ENCODE data around the gene DAP. TPM values are rescaled to one million over a fixed set of nuclear protein-coding genes. Genes with fewer than 3 reads are reported as not detected.
"Not testable (repeated sequence)": the region's sequence is repeated elsewhere in the genome, so short reads cannot be mapped to it uniquely, and the experiment has no call there.

Gene DAP
- total and polyA plus RNA-seq, 12 donors = 14.2 to 52.5 (median 28.0) TPM

DNA sequence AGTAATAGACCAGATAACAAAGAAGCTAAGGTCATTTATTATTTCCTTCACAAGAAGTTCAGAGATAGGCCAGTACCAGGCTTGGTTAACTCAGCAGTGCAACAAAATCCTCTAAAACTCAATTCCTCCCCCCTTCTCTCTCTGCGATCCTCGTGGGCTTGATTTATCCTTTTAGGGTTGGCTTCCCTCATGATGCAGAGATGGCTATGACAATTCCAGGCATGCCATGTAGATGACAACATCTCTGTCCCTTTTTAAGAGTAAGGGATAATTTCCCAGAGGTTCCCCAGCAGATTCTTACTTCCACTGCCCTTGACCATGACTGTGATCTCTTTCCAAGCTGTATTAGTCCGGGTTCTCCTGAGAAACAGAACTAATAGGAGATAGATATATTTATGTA lies 28.7 kb upstream of the DAP start:
- no peak for TF ChIP-seq CTCF (IDR thresholded peaks at IDR 0.05)
- DNase-seq (no peak), ATAC-seq (peak in 2 of 8 donors; percentile 28 to 49)
- no peak overlapping the region for H3K27ac ChIP-seq
- H3K27me3 ChIP-seq = no peaks in the 10 kb centered on the region
- WGBS, 2 donors = 49 to 54% methylated on average over 3 of the region's 3 CpGs
- intact Hi-C loops (cut with DNase I) = no loop called here
- no peaks in the 10 kb centered on the region for H3K9me3 ChIP-seq
- peaks cover 0 to 19% (median 3%) of the 10 kb centered on the region in 9 donors for H3K4me1 ChIP-seq
- H3K36me3 ChIP-seq = no peaks in the 10 kb centered on the region
- H3K4me3 ChIP-seq = no peak overlapping the region

GRCh38 chr5:10789021-10789420 lies 28.0 kb upstream of the DAP start:
- DNase-seq (peak in 1 of 2 donors; percentile 11), ATAC-seq (peak in 4 of 8 donors; percentile 38 to 69 (median 68))
- Histone ChIP-seq H3K4me1 (peaks cover 0 to 19% (median 3%) of the 10 kb centered on the region in 9 donors), H3K27ac (no peak overlapping the region), H3K27me3 (no peaks in the 10 kb centered on the region), H3K9me3 (no peaks in the 10 kb centered on the region), H3K36me3 (no peaks in the 10 kb centered on the region), H3K4me3 (no peak overlapping the region)
- intact Hi-C loops (cut with DNase I) = no loop called here
- WGBS, 2 donors = 34 to 50% methylated on average over 3 of the region's 3 CpGs
- no peak for TF ChIP-seq CTCF (IDR thresholded peaks at IDR 0.05)

DNA sequence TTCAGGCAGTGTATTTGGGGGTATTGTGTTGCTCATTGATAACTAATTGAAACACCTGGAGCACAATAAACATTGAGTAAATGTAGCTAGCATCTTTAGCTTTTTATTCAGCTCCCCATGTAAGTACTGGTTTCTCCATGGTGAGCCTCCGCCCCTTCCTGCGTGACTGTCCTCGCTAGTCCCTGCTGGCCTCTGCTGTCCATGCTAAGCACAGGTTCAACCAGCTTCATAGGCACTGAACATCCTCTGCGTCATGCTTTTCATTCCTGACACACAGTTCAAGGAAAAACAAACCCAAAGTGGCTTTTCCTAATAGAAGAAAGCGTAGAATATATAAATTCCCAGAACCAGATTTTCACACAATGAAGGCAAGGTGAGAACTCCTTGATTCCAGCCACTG lies 27.3 kb upstream of the DAP start:
- 93 to 94% methylated on average over 5 of the region's 5 CpGs for WGBS, 2 donors
- Histone ChIP-seq H3K27ac (no peak overlapping the region), H3K27me3 (no peaks in the 10 kb centered on the region), H3K4me3 (no peak overlapping the region), H3K9me3 (no peaks in the 10 kb centered on the region), H3K36me3 (no peaks in the 10 kb centered on the region), H3K4me1 (peaks cover 0 to 19% (median 3%) of the 10 kb centered on the region in 9 donors)
- ATAC-seq (no peak), DNase-seq (no peak)
- intact Hi-C loops (cut with DNase I) = no loop called here
- TF ChIP-seq CTCF (IDR thresholded peaks at IDR 0.05) = no peak

DNA sequence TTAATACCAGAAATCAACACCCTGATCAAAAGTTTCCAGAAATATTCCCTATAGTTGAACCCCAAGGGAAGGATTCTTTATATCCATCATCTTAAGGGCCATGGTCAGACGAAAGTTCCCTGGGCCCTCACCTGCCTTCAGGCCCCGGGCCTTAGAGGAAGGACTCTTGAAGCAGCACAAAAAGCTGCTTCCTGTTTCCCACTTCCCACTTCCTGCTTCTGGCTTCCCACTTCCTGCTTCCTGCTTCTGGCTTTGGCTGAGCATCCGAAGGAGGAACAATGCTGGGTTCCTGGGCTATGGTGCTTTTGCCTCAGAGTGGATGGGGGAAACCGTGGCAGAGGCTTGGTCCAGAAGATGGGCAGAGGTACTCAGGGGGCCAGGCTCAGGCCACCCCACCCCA lies 25.8 kb upstream of the DAP start:
- intact Hi-C loops (cut with DNase I) = no loop called here
- Histone ChIP-seq H3K27me3 (no peaks in the 10 kb centered on the region), H3K4me1 (peaks cover 0 to 19% (median 3%) of the 10 kb centered on the region in 9 donors), H3K27ac (no peak overlapping the region), H3K9me3 (no peaks in the 10 kb centered on the region), H3K4me3 (no peak overlapping the region), H3K36me3 (no peaks in the 10 kb centered on the region)
- DNase-seq (no peak), ATAC-seq (no peak)
- no peak for TF ChIP-seq CTCF (IDR thresholded peaks at IDR 0.05)
- WGBS, 2 donors = 69 to 71% methylated on average over 4 of the region's 4 CpGs

- H3K36me3 ChIP-seq; H3K27ac ChIP-seq; H3K9me3 ChIP-seq; intact Hi-C loops (cut with DNase I); H3K27me3 ChIP-seq; DNase-seq; ATAC-seq; H3K4me3 ChIP-seq; H3K4me1 ChIP-seq: not testable (repeated sequence)
- 87 to 91% methylated on average over 7 of the region's 7 CpGs for WGBS, 2 donors
These were observed 19.2 kb upstream of the DAP start for GRCh38 chr5:10780208-10780607.
